Retinal pigment epithelial cell (primary cell): ENCODE data around the gene SUGP2.

ENCODE experiments used
- DNase-seq: peaks from one replicate; pipeline ENCODE4 v3.0.0-alpha.2; 2010; ENCODE audit warnings: low read depth
- H3K4me3 ChIP-seq: 2 replicates; pipeline ENCODE4 v1.5.1; 2011; ENCODE audit warnings: mild to moderate bottlenecking, low read length, control low read depth, moderate library complexity
- TF ChIP-seq, protein P1 (sequence below): conservative IDR thresholded peaks from 2 replicates; pipeline ENCODE4 v1.5.1; 2011; ENCODE audit warnings: low read depth, low read length, control low read depth, inconsistent platforms

SUGP2 gene

GRCh38 chr19:19064098-19064722 lies 30.9 kb upstream of the SUGP2 start:
- no peak for DNase-seq
- peak overlapping the region; percentile 74 for H3K4me3 ChIP-seq

DNA sequence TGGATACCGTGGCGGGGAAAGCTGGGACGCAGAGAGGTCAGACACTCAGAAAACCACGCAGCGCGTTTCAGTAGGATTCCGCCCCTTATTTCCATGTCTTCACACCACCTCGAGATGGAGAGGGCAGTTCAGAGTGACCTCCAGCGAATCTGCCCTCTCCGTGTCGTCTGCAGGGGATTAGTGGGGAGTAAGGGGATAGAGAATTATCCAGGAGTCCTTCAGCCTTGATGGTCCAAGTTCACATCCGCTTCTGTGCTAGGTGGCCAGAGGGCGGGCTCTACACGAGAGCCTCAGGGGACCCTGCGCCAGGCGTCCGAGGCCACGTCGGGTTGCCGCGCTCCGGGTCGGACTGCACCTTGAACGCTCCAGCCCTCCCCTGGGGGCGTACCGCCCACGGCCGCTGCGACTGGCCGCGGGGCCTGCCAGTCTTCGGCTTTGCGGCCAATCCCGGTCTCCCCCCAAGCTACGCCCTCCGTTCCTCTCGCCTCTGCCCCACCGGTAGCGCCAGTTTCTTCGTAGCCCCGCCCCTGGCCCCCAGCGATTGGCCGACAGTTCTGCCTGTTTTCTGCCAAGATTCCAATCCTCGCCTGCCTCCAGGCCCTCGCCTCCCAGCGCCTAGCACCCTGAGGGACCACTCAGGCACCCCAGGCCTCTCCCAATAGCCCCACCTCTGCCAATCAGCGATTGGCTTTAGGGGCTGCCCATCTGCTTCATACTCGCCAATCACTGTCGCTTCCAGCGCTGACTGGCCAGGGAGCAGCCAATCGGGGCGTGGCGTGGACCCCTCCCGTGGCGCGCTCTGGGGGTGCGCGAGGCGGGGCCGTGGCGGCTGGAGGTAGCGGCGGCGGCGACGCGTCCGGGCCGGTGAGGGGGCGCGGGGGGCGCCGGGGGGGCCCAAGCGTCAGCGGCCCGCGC lies 30.1 kb upstream of the SUGP2 start, which contains the start of gene SLC25A42:
Gene SLC25A42 (plus strand): TSS at position 812 of the 915 bp plus-strand sequence. CDS start 32,131 bp downstream, outside the sequence.
- TF ChIP-seq, protein P1, sequence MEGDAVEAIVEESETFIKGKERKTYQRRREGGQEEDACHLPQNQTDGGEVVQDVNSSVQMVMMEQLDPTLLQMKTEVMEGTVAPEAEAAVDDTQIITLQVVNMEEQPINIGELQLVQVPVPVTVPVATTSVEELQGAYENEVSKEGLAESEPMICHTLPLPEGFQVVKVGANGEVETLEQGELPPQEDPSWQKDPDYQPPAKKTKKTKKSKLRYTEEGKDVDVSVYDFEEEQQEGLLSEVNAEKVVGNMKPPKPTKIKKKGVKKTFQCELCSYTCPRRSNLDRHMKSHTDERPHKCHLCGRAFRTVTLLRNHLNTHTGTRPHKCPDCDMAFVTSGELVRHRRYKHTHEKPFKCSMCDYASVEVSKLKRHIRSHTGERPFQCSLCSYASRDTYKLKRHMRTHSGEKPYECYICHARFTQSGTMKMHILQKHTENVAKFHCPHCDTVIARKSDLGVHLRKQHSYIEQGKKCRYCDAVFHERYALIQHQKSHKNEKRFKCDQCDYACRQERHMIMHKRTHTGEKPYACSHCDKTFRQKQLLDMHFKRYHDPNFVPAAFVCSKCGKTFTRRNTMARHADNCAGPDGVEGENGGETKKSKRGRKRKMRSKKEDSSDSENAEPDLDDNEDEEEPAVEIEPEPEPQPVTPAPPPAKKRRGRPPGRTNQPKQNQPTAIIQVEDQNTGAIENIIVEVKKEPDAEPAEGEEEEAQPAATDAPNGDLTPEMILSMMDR, result no peak
- H3K4me3 ChIP-seq, result peak within 1 kb of the TSS; percentile 74
- DNase-seq, result peak; percentile 99

More at GRCh38 chr19:19064098-19064722, 30.9 kb upstream of the SUGP2 start:
- TF ChIP-seq, protein P1, result peak; percentile 35

- TF ChIP-seq, protein P1, result no peak
- no peak for DNase-seq
- H3K4me3 ChIP-seq, result peak overlapping the region; percentile 62
Observed at GRCh38 chr19:19062454-19063182, 29.3 kb upstream of the SUGP2 start.

- no peak for DNase-seq
- H3K4me3 ChIP-seq, result no peak overlapping the region
- TF ChIP-seq, protein P1, result no peak
Observed at GRCh38 chr19:19061506-19061905, 28.2 kb upstream of the SUGP2 start.

GRCh38 chr19:19059837-19060611 lies 26.7 kb upstream of the SUGP2 start:
- H3K4me3 ChIP-seq, result no peak overlapping the region
- no peak for DNase-seq
- TF ChIP-seq, protein P1, result no peak

- no peak overlapping the region for H3K4me3 ChIP-seq
- TF ChIP-seq, protein P1, result no peak
- no peak for DNase-seq
Observed at GRCh38 chr19:19059018-19059836, 25.9 kb upstream of the SUGP2 start.
